ENCODE results near the gene CLDN9.

- TF ChIP-seq POLR2AphosphoS5 (IDR thresholded peaks at IDR 0.05) (no peak), POLR2A (IDR thresholded peaks at IDR 0.05) (no peak), EP300 (IDR thresholded peaks at IDR 0.05) (no peak)
- TF ChIP-seq, protein P1, sequence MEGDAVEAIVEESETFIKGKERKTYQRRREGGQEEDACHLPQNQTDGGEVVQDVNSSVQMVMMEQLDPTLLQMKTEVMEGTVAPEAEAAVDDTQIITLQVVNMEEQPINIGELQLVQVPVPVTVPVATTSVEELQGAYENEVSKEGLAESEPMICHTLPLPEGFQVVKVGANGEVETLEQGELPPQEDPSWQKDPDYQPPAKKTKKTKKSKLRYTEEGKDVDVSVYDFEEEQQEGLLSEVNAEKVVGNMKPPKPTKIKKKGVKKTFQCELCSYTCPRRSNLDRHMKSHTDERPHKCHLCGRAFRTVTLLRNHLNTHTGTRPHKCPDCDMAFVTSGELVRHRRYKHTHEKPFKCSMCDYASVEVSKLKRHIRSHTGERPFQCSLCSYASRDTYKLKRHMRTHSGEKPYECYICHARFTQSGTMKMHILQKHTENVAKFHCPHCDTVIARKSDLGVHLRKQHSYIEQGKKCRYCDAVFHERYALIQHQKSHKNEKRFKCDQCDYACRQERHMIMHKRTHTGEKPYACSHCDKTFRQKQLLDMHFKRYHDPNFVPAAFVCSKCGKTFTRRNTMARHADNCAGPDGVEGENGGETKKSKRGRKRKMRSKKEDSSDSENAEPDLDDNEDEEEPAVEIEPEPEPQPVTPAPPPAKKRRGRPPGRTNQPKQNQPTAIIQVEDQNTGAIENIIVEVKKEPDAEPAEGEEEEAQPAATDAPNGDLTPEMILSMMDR (IDR thresholded peaks at IDR 0.05), result no peak
These were observed 39.6 kb upstream of the CLDN9 start for GRCh38 chr16:2973093-2973492.

Data from upper lobe of left lung (tissue), 4 donors.